Left kidney (tissue), 1 donor: ENCODE results near the gene MACF1. TPM values are rescaled to one million over a fixed set of nuclear protein-coding genes. Genes with fewer than 3 reads are reported as not detected.

Source experiments
- polyA plus RNA-seq: library from polyadenylated mRNA; unstranded; fragments of 120-200 nt; gene quantifications from one replicate; pipeline ENCODE4 v1.2.1, GENCODE V29; 2013; ENCODE audit not compliant: insufficient read length

MACF1 gene
- polyA plus RNA-seq, 1 donor: 327 TPM

Other genes starting within 250 kb of the MACF1 start
- gene AKIRIN1, start 213.4 kb upstream of the MACF1 start, polyA plus RNA-seq: 122 TPM
- 249 TPM for gene NDUFS5, start 178.3 kb upstream of the MACF1 start, polyA plus RNA-seq